Peyer's patch (tissue), 4 donors: ENCODE results near the gene RHOG. TPM values are rescaled to one million over a fixed set of nuclear protein-coding genes. Genes with fewer than 3 reads are reported as not detected.

Experiments
- DNase-seq, 3 donors: peaks; one replicate each; pipeline ENCODE4 v3.0.0-alpha.2; 2017 to 2019
- H3K27ac ChIP-seq, 4 donors: fragments of 200-600 bp; sonication (generic); one replicate each; pipeline ENCODE4 v1.5.1; 2016 to 2019
- H3K27me3 ChIP-seq, 2 donors: fragments of 200-600 bp; sonication (generic); one replicate each; pipeline ENCODE4 v1.5.1; 2019
- H3K36me3 ChIP-seq, 3 donors: fragments of 200-600 bp; sonication (generic); one replicate each; pipeline ENCODE4 v1.5.1; 2016 to 2019
- H3K4me1 ChIP-seq, 4 donors: fragments of 200-600 bp; sonication (generic); one replicate each; pipeline ENCODE4 v1.5.1; 2016 to 2019
- H3K4me3 ChIP-seq, 4 donors: fragments of 200-600 bp; sonication (generic); 1 replicate in 3 of 4; 2 replicates in 1 of 4; pipeline ENCODE4 v1.5.1; 2016 to 2019; ENCODE audit warnings: mild to moderate bottlenecking in 1 of 4
- H3K9me3 ChIP-seq, 4 donors: fragments of 200-600 bp; sonication (generic); one replicate each; pipeline ENCODE4 v1.5.1; 2016 to 2019; ENCODE audit warnings: mild to moderate bottlenecking in 1 of 4
- CTCF ChIP-seq, 6 experiments: fragments of 450-650 bp in 4 of 6; fragments of 200-600 bp in 2 of 6; sonication (generic) in 1 of 6; IDR thresholded peaks; one replicate each; pipeline ENCODE4 v1.5.1; 2017 to 2019; ENCODE audit warnings: antibody characterized with exemption in 6 of 6, mild to moderate bottlenecking in 3 of 6, moderate library complexity in 1 of 6
- POLR2A ChIP-seq, 2 donors: fragments of 450-650 bp; IDR thresholded peaks; one replicate each; pipeline ENCODE4 v1.5.1; 2017; ENCODE audit warnings: antibody characterized with exemption in 2 of 2, mild to moderate bottlenecking in 2 of 2, moderate library complexity in 2 of 2
- total RNA-seq, 4 donors: library from RNA; depleted of rRNA; stranded (reverse); fragments of >200 nt; gene quantifications; one replicate each; pipeline ENCODE4 v1.1.0, GENCODE V29; 2016

Gene RHOG
- total RNA-seq, 4 donors from 2014 or later = 33.8 to 83.0 (median 67.0) TPM

- Histone ChIP-seq H3K4me1 (peaks cover under 1 to 39% (median 27%) of the 10 kb centered on the region in 4 donors), H3K9me3 (no peaks in the 10 kb centered on the region), H3K36me3 (no peaks in the 10 kb centered on the region), H3K27ac (peak overlapping the region; percentile 97 to 99 (median 98)), H3K27me3 (no peaks in the 10 kb centered on the region), H3K4me3 (peak overlapping the region in 3 of 4 donors; percentile 79 to 96 (median 83))
- peak; percentile 53 to 90 (median 84) for DNase-seq
- TF ChIP-seq POLR2A (IDR thresholded peaks at IDR 0.05) (no peak), CTCF (IDR thresholded peaks at IDR 0.05) (no peak)
Measured at GRCh38 chr11:3853899-3854659, 13.3 kb upstream of the RHOG start.

- H3K27me3 ChIP-seq = no peaks in the 10 kb centered on the region
- H3K4me3 ChIP-seq = no peak overlapping the region
- H3K4me1 ChIP-seq = peaks cover 0 to 34% (median 21%) of the 10 kb centered on the region in 4 donors
- DNase-seq = no peak
- TF ChIP-seq CTCF (IDR thresholded peaks at IDR 0.05) (no peak), POLR2A (IDR thresholded peaks at IDR 0.05) (no peak)
- H3K36me3 ChIP-seq = no peaks in the 10 kb centered on the region
- H3K27ac ChIP-seq = peak overlapping the region; percentile 97 to 99 (median 98)
- no peaks in the 10 kb centered on the region for H3K9me3 ChIP-seq
Measured at GRCh38 chr11:3853545-3853842, 12.7 kb upstream of the RHOG start.

GRCh38 chr11:3849297-3849874, 8.6 kb upstream of the RHOG start:
- TF ChIP-seq POLR2A (IDR thresholded peaks at IDR 0.05) = no peak
- peak; percentile 43 to 77 (median 72) for TF ChIP-seq CTCF (IDR thresholded peaks at IDR 0.05)
- no peaks in the 10 kb centered on the region for H3K36me3 ChIP-seq
- H3K27ac ChIP-seq = no peak overlapping the region
- H3K9me3 ChIP-seq = no peaks in the 10 kb centered on the region
- H3K4me1 ChIP-seq = peaks cover 0 to 12% (median 6%) of the 10 kb centered on the region in 4 donors
- DNase-seq = peak in 1 of 3 donors; percentile 62
- H3K27me3 ChIP-seq = no peaks in the 10 kb centered on the region
- no peak overlapping the region for H3K4me3 ChIP-seq

- Histone ChIP-seq H3K9me3 (no peaks in the 10 kb centered on the region), H3K27me3 (no peaks in the 10 kb centered on the region), H3K4me3 (no peak overlapping the region), H3K27ac (no peak overlapping the region), H3K36me3 (no peaks in the 10 kb centered on the region), H3K4me1 (peaks cover 0 to 7% (median 1%) of the 10 kb centered on the region in 4 donors)
- TF ChIP-seq CTCF (IDR thresholded peaks at IDR 0.05) (no peak), POLR2A (IDR thresholded peaks at IDR 0.05) (no peak)
- no peak for DNase-seq
Measured at GRCh38 chr11:3845670-3846069, 4.9 kb upstream of the RHOG start.

- Histone ChIP-seq H3K27ac (no peak overlapping the region), H3K27me3 (no peaks in the 10 kb centered on the region), H3K36me3 (no peaks in the 10 kb centered on the region), H3K9me3 (no peaks in the 10 kb centered on the region), H3K4me3 (no peak overlapping the region), H3K4me1 (peaks cover 0 to 7% (median 1%) of the 10 kb centered on the region in 4 donors)
- TF ChIP-seq POLR2A (IDR thresholded peaks at IDR 0.05) (no peak), CTCF (IDR thresholded peaks at IDR 0.05) (no peak)
- no peak for DNase-seq
Measured at GRCh38 chr11:3845246-3845645, 4.5 kb upstream of the RHOG start.
